ENCODE results near the gene PDE4A.

DNA sequence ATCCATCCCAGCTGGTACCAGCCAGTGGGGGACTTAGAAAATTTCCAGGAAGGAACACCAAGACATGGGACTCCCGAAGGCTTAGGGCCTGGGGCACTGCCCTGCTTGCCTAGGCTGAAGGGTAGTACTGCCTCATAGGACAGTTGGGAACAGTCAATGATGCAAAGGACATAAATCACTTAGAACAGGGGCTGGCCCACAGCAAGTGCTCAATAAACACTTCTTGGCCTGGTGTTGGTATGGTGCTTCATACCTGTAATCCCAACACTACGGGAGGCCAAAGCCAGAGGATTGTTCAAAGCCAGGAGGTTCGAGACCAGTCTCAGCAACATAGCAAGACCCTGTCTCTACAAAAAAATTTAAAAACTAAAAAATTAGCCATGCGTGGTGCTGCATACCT, 77.0 kb downstream of the PDE4A start:
- TF ChIP-seq SNAI2 (CRISPR knock-in tag; IDR thresholded peaks at IDR 0.05), result no peak
- TF ChIP-seq BACH2 (CRISPR knock-in tag; IDR thresholded peaks at IDR 0.05; ENCODE audit: borderline replicate concordance), result no peak
- TF ChIP-seq, protein P1, sequence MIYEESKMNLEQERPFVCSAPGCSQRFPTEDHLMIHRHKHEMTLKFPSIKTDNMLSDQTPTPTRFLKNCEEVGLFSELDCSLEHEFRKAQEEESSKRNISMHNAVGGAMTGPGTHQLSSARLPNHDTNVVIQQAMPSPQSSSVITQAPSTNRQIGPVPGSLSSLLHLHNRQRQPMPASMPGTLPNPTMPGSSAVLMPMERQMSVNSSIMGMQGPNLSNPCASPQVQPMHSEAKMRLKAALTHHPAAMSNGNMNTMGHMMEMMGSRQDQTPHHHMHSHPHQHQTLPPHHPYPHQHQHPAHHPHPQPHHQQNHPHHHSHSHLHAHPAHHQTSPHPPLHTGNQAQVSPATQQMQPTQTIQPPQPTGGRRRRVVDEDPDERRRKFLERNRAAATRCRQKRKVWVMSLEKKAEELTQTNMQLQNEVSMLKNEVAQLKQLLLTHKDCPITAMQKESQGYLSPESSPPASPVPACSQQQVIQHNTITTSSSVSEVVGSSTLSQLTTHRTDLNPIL (CRISPR knock-in tag; IDR thresholded peaks at IDR 0.05; ENCODE audit: low read depth), result no peak
- TF ChIP-seq, protein P2, sequence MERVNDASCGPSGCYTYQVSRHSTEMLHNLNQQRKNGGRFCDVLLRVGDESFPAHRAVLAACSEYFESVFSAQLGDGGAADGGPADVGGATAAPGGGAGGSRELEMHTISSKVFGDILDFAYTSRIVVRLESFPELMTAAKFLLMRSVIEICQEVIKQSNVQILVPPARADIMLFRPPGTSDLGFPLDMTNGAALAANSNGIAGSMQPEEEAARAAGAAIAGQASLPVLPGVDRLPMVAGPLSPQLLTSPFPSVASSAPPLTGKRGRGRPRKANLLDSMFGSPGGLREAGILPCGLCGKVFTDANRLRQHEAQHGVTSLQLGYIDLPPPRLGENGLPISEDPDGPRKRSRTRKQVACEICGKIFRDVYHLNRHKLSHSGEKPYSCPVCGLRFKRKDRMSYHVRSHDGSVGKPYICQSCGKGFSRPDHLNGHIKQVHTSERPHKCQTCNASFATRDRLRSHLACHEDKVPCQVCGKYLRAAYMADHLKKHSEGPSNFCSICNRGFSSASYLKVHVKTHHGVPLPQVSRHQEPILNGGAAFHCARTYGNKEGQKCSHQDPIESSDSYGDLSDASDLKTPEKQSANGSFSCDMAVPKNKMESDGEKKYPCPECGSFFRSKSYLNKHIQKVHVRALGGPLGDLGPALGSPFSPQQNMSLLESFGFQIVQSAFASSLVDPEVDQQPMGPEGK (CRISPR knock-in tag; IDR thresholded peaks at IDR 0.05; ENCODE audit: borderline replicate concordance), result no peak
- TF ChIP-seq, protein P3, sequence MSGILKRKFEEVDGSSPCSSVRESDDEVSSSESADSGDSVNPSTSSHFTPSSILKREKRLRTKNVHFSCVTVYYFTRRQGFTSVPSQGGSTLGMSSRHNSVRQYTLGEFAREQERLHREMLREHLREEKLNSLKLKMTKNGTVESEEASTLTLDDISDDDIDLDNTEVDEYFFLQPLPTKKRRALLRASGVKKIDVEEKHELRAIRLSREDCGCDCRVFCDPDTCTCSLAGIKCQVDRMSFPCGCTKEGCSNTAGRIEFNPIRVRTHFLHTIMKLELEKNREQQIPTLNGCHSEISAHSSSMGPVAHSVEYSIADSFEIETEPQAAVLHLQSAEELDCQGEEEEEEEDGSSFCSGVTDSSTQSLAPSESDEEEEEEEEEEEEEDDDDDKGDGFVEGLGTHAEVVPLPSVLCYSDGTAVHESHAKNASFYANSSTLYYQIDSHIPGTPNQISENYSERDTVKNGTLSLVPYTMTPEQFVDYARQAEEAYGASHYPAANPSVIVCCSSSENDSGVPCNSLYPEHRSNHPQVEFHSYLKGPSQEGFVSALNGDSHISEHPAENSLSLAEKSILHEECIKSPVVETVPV (CRISPR knock-in tag; IDR thresholded peaks at IDR 0.05), result no peak
- no peak for TF ChIP-seq TCF4 (CRISPR knock-in tag; IDR thresholded peaks at IDR 0.05; ENCODE audit: borderline replicate concordance)
- TF ChIP-seq, protein P4, sequence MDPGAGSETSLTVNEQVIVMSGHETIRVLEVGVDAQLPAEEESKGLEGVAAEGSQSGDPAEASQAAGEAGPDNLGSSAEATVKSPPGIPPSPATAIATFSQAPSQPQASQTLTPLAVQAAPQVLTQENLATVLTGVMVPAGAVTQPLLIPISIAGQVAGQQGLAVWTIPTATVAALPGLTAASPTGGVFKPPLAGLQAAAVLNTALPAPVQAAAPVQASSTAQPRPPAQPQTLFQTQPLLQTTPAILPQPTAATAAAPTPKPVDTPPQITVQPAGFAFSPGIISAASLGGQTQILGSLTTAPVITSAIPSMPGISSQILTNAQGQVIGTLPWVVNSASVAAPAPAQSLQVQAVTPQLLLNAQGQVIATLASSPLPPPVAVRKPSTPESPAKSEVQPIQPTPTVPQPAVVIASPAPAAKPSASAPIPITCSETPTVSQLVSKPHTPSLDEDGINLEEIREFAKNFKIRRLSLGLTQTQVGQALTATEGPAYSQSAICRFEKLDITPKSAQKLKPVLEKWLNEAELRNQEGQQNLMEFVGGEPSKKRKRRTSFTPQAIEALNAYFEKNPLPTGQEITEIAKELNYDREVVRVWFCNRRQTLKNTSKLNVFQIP (CRISPR knock-in tag; IDR thresholded peaks at IDR 0.05; ENCODE audit: borderline replicate concordance, low read depth), result no peak
- TF ChIP-seq GLIS3 (CRISPR knock-in tag; IDR thresholded peaks at IDR 0.05), result no peak
- TF ChIP-seq RARB (CRISPR knock-in tag; IDR thresholded peaks at IDR 0.05), result no peak
- TF ChIP-seq PPARA (CRISPR knock-in tag; IDR thresholded peaks at IDR 0.05; ENCODE audit: borderline replicate concordance), result no peak
- TF ChIP-seq ISL1 (CRISPR knock-in tag; IDR thresholded peaks at IDR 0.05), result no peak
- no peak for TF ChIP-seq TOX (CRISPR knock-in tag; IDR thresholded peaks at IDR 0.05; ENCODE audit: borderline replicate concordance)
- no peak for TF ChIP-seq ARNTL (CRISPR knock-in tag; IDR thresholded peaks at IDR 0.05; ENCODE audit: borderline replicate concordance, low read depth)
- TF ChIP-seq, protein P5, sequence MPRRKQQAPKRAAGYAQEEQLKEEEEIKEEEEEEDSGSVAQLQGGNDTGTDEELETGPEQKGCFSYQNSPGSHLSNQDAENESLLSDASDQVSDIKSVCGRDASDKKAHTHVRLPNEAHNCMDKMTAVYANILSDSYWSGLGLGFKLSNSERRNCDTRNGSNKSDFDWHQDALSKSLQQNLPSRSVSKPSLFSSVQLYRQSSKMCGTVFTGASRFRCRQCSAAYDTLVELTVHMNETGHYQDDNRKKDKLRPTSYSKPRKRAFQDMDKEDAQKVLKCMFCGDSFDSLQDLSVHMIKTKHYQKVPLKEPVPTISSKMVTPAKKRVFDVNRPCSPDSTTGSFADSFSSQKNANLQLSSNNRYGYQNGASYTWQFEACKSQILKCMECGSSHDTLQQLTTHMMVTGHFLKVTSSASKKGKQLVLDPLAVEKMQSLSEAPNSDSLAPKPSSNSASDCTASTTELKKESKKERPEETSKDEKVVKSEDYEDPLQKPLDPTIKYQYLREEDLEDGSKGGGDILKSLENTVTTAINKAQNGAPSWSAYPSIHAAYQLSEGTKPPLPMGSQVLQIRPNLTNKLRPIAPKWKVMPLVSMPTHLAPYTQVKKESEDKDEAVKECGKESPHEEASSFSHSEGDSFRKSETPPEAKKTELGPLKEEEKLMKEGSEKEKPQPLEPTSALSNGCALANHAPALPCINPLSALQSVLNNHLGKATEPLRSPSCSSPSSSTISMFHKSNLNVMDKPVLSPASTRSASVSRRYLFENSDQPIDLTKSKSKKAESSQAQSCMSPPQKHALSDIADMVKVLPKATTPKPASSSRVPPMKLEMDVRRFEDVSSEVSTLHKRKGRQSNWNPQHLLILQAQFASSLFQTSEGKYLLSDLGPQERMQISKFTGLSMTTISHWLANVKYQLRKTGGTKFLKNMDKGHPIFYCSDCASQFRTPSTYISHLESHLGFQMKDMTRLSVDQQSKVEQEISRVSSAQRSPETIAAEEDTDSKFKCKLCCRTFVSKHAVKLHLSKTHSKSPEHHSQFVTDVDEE (CRISPR knock-in tag; IDR thresholded peaks at IDR 0.05), result no peak
